ENCODE measurements around the gene WNK2. TPM values are rescaled to one million over a fixed set of nuclear protein-coding genes. Genes with fewer than 3 reads are reported as not detected.

WNK2 gene
- total RNA-seq, 1 experiment from 2014 or later, result not detected

DNA sequence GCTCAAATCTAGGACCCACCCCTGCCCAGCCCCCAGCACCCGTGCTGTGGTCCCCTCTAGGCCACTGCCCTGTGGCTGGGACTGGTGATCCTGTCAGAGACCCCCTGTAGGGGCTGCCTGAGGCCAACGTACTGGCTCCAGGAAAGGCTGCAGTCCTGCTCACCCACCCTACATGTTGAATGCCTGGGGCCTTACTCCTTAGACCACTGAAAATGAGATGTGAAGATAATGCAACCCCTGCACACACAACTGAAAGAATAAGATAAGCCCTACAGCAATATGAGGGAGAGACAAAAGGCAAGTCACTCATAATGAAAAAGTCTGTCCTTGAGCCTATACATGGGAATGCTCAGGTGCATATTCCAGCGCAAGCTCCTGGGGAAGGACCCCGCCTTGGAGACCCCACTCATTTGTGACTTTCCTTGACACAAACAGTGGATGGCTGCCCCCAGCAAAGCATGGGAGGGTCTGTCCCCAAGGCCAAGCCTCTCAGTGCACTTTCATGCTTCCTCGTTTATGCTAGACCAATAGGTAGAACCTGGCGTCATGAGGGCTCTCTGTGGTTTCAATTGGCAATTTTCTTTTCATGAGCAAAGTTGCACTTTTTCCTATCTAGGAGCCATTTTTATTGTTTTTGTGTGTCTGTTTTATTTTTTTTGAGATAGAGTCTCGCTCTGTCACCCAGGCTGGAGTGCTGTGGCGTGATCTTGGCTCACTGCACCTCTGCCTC lies 12.5 kb upstream of the WNK2 start:
- no peaks in the 10 kb centered on the region for H3K36me3 ChIP-seq
- H3K4me3 ChIP-seq, result no peak overlapping the region
- DNase-seq, result no peak
- H3K4me1 ChIP-seq, result no peaks in the 10 kb centered on the region
- H3K27ac ChIP-seq, result no peak overlapping the region
- H3K27me3 ChIP-seq, result peaks cover 3% of the 10 kb centered on the region; the same call in 1 of the 2 replicates
- no peaks in the 10 kb centered on the region for H3K9me3 ChIP-seq (replicated peaks)

DNA sequence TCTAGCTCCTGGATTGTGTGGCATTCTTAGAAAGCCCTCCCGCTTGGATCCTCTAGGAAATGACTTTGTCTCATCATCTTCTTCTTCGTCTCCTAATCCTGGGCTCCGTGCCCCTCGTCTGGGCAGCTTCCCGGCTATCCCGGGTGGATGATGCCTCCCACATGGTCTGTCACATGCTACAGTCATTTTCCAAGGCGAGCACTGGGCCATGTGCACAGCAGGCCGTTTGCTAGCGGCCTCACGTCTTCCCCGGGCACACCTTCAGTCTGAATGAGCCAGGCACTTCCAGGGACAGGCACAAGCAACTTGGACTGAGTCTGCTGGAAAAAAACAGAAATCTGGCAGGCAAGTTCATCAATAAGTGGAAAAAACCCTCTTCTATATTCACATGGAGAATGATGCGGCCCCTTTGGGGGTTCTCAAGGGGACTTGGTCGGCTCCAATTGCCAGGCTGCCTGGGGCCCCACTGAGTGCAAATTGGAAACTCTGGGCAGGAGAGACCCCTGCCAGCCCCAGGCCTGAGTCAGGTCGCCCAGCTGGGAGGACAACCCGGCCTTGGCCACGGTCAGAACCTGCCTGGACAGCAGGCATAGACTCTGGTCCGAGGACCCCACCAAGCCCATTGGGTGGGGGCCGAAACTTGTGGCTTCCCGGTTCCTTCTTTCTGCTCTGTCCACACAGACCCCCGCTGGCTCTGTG lies 11.1 kb upstream of the WNK2 start:
- no peaks in the 10 kb centered on the region for H3K36me3 ChIP-seq
- H3K27ac ChIP-seq, result no peak overlapping the region
- H3K9me3 ChIP-seq (replicated peaks), result no peaks in the 10 kb centered on the region
- DNase-seq, result no peak
- no peaks in the 10 kb centered on the region for H3K4me1 ChIP-seq
- peaks cover 3% of the 10 kb centered on the region; the same call in 1 of the 2 replicates for H3K27me3 ChIP-seq
- H3K4me3 ChIP-seq, result no peak overlapping the region

DNA sequence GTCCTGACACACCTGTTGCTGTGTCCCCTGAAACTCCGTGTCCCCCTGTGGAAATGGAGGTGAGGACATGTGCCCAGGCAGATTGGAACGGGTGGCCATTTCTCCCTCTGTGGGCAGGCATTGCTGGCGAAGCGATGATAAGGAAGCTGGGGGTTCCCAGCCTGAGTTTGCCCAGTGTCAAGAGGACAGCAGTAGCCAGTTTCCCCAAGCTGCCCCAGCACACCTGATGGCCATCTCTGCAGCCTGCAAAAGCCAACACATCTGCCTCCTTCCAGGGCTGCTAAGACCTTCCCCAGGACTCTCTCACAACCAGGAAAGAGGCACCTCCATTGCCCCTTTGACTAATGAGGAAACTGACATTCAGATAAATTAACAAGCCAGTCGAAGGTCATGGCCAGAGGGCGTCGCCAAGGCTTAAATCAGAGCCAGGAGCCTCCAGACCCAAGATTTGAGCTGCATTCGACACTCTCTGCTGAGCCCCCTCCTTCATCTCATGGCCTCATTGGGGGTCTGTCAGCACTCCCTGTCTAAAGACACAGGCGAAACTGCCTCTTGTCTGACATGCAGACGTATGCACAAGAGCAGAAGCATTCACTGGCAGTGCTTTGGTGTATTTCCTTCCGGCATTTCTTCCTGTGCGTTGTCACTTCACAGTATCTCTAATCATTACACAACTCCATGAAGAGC lies 10.4 kb upstream of the WNK2 start:
- Histone ChIP-seq H3K27me3 (peaks cover 7% of the 10 kb centered on the region; the same call in 1 of the 2 replicates), H3K4me1 (no peaks in the 10 kb centered on the region), H3K4me3 (no peak overlapping the region), H3K9me3 (replicated peaks) (no peaks in the 10 kb centered on the region), H3K27ac (no peak overlapping the region), H3K36me3 (no peaks in the 10 kb centered on the region)
- no peak for DNase-seq

DNA sequence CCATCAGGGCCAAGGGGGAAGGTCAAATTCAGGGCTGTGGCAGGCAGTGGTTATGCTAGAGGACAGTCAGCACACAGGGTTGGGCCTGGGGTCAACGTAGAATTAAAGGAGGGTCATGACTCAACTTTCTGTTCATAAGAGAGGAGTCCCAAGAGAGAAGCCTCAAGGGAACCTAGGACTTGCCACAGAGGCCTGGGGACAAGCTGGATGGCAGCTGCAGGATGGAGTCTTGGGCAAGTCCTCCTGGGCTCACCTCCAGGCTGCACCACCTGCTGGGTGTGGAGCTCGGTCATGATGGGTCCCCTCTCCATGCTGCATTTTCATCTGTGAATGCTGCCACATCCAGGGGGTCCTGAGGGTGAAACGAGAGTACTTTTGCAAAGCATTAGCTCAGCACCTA lies 9.0 kb upstream of the WNK2 start:
- Histone ChIP-seq H3K27me3 (peaks cover 14% of the 10 kb centered on the region), H3K36me3 (no peaks in the 10 kb centered on the region), H3K27ac (no peak overlapping the region), H3K9me3 (replicated peaks) (no peaks in the 10 kb centered on the region), H3K4me3 (no peak overlapping the region), H3K4me1 (no peaks in the 10 kb centered on the region)
- DNase-seq, result no peak

DNA sequence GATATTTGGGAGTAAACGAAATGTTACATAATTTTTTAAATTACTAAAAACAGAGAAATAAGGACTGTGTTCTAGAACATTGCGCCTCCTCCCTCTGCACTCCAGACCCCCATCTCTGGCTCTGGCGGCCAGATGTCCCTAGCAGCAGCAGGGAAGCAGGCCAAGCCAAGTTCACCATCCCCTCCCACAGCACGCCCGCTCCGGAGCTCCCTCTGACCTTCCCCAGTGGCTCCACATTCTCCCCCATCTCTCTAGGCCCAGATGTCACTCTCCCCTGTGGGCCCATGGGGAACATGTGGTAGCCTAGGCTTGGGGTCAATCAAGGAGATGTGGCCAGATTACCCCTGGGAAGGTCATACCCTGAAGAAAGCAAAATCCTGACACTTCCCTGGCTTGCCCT lies 6.3 kb upstream of the WNK2 start:
- Histone ChIP-seq H3K27me3 (peaks cover 22% of the 10 kb centered on the region), H3K36me3 (no peaks in the 10 kb centered on the region), H3K4me3 (no peak overlapping the region), H3K9me3 (replicated peaks) (no peaks in the 10 kb centered on the region), H3K27ac (no peak overlapping the region), H3K4me1 (no peaks in the 10 kb centered on the region)
- DNase-seq, result no peak

DNA sequence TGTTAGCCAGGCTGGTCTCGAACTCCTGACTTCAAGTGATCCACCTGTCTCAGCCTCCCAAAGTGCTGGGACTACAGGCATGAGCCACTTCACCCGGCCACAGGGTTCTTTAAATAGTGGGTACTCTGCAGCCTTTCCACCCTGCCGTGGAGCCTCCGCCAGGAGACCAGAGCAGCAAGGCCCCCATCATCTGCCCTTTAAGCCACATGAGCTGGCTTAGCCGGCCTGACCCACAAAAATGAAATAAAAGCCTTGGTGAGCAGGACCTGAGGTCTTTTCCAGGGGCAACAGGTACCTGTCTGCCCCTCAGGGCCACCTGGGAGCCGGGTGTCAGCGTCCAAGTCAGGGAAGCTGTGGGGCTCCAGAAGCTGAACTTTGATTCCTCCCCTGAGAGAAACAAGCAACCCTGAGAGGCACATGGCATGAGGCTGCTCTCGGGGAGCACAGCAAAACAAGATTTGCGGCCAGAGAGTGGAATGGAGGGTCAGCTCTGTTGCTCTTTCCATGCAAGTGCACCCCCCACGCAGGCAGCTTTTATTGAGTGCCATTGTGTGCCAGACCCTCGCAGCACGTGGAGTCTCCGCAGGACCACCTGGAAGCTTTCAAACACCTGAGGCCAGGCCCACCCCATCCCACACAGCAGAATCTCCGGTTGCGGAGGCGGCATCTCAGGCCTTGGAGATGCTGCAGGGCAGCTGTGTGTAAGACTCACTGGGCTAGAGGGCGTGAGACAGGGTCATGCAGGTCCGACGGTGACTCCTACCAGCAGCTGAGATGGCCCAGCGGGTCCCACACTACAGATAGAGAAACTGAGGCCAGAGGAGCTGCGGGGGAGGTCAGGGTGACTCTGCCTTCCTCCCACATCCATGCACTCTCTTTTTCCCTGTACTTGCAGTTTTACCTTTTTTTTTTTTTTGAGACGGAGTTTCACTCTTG lies 4.8 kb upstream of the WNK2 start:
- Histone ChIP-seq H3K36me3 (no peaks in the 10 kb centered on the region), H3K4me1 (no peaks in the 10 kb centered on the region), H3K27ac (no peak overlapping the region), H3K27me3 (peaks cover 22% of the 10 kb centered on the region), H3K4me3 (no peak overlapping the region), H3K9me3 (replicated peaks) (no peaks in the 10 kb centered on the region)
- DNase-seq, result no peak

DNA sequence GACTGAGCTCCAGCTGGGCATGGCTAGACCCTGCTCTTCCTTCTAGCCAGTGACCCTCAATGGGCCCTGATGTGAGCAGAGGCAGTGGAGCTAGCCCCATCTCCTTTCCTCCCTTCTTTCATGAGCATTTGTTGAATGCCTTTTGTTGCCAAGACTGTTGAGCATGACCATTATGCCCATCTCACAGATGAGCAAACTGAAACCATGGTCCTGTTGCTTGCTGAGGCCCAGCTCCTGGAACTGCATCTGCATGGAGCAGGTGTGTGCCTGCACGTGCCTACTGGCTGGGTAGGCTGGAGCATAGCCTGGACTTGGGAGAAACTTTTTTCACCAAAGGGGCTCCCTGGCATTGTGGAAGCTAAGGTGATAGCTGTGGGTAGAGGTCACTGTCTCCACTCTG lies 3.0 kb upstream of the WNK2 start:
- Histone ChIP-seq H3K9me3 (replicated peaks) (no peaks in the 10 kb centered on the region), H3K36me3 (no peaks in the 10 kb centered on the region), H3K27me3 (peaks cover 22% of the 10 kb centered on the region), H3K4me3 (no peak overlapping the region), H3K4me1 (no peaks in the 10 kb centered on the region), H3K27ac (no peak overlapping the region)
- DNase-seq, result no peak

DNA sequence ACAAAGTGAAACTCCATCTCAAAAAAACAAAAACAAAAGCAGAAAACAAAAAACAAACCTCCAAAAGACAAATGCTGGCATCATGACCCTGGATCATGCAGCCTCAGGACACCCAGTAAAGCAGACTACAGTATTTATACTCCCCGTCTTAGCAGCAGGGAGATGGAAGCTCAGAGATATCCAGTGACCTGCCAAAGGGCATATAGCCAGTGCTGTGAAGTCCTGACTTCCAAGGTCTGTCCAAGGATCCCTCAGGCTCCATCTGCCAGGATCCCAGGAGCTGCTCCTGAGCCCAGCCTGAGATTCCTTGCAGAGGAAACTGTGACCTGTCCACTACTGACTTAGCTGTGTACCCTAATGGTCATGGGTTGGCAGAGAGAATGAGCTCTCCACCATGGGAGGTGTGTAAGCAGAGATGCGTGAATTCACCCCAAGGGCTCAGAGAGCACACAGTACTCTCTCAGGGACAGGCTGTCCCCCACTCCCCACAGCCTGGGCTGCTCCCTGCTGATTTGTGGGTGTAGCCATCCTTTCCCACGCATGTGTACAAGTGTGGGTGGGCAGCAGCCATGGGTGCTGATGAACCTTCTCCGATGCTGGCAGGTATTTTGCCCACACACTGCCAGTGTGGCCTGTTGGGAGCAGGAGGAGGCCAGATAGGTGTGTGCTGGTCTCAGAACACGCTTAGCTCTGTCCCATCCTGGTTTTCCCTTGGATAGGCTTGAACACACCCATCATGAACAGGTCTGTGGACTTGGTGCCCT lies 2.1 kb upstream of the WNK2 start:
- H3K4me1 ChIP-seq, result no peaks in the 10 kb centered on the region
- H3K9me3 ChIP-seq (replicated peaks), result no peaks in the 10 kb centered on the region
- peaks cover 22% of the 10 kb centered on the region for H3K27me3 ChIP-seq
- H3K4me3 ChIP-seq, result no peak overlapping the region
- no peak for DNase-seq
- H3K36me3 ChIP-seq, result no peaks in the 10 kb centered on the region
- H3K27ac ChIP-seq, result no peak overlapping the region

DNA sequence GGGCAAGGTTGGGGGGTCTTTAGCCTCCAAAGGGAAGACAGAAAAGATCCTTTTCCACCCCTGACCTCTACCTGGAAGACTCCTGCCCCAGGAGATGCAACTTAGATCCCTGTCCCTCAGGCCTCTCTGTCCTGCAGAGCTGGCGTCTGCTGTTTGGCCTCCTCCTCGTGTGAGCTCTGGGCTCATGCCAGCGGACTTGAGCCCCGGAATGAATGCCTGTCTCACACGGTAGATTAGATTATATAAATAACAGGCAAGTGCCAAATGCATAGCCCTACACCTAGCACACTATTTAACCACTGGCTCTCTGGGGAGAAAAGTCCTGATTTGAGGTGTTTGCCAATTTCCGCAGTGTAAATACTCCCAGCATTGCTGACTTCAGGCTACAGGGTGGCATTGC lies 1.4 kb upstream of the WNK2 start:
- DNase-seq, result no peak
- Histone ChIP-seq H3K27ac (no peak overlapping the region), H3K4me1 (no peaks in the 10 kb centered on the region), H3K4me3 (no peak overlapping the region), H3K27me3 (peaks cover 29% of the 10 kb centered on the region), H3K36me3 (no peaks in the 10 kb centered on the region), H3K9me3 (replicated peaks) (no peaks in the 10 kb centered on the region)

DNA sequence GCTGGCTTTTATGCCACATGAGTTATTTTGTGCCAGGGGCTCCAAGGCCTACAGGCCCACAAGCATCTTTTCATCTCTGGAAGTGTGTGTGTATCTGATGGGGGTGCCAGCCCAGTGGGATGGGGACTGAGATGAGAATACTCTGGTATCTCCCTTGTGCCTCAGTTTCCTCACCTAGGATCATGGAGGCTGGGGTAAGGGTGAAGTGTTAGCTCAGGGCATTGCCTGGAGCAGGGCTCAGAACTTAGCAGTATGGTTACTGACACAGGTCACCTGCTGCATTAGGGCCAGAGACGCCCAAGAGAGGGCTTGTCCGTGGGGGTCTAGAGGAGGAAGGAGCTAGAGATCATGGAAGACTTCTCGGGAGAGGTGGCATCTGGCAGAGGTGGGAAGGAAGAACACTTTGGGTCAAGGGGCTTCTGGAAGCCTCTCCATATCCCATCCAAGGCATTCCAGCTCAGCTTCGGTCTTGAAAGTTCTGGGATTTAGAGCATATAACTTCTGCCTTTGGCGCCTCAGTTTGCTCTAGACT lies 742 bp upstream of the WNK2 start:
- no peak overlapping the region for H3K4me3 ChIP-seq

DNA sequence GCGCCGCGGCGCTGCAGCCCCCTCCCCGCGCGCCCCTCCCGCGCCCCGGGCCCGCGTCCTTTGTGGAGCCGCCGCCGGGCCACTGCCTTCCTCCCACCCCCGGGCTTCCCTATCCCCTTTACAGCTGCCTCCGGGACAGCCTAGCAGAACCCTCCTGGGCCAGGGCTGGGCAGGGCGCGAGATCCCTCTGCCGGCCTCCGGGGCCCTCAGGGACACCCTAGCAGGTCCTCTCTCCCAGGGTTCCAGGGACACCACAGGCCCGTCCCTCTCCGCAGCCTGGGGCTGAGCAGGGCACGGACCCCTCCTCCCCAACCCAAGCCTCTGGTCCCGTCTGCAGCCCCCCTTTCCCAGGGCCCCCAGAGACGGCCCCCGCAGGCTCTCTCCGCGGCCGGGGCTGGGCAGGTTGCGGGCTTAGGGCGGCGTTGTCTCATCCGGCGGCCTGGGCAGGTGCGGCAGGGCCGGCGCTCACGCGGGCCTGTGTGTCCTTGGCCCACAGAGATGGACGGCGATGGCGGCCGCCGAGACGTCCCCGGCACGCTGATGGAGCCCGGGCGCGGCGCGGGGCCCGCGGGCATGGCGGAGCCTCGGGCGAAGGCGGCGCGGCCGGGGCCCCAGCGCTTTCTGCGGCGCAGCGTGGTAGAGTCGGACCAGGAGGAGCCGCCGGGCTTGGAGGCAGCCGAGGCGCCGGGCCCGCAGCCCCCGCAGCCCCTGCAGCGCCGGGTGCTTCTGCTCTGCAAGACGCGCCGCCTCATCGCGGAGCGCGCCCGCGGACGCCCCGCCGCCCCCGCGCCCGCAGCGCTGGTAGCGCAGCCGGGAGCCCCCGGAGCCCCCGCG lies 710 bp downstream of the WNK2 start:
- H3K27me3 ChIP-seq, result peaks cover 35% of the 10 kb centered on the region
- no peaks in the 10 kb centered on the region for H3K9me3 ChIP-seq (replicated peaks)
- no peak for DNase-seq
- H3K27ac ChIP-seq, result no peak overlapping the region
- no peak overlapping the region for H3K4me3 ChIP-seq
- no peaks in the 10 kb centered on the region for H3K4me1 ChIP-seq
- no peaks in the 10 kb centered on the region for H3K36me3 ChIP-seq

More for the DNA sequence above, 742 bp upstream of the WNK2 start:
- no peak overlapping the region for H3K27ac ChIP-seq
- H3K27me3 ChIP-seq, result peaks cover 26% of the 10 kb centered on the region
- no peak for DNase-seq
- H3K36me3 ChIP-seq, result no peaks in the 10 kb centered on the region
- no peaks in the 10 kb centered on the region for H3K4me1 ChIP-seq
- no peaks in the 10 kb centered on the region for H3K9me3 ChIP-seq (replicated peaks)

DNA sequence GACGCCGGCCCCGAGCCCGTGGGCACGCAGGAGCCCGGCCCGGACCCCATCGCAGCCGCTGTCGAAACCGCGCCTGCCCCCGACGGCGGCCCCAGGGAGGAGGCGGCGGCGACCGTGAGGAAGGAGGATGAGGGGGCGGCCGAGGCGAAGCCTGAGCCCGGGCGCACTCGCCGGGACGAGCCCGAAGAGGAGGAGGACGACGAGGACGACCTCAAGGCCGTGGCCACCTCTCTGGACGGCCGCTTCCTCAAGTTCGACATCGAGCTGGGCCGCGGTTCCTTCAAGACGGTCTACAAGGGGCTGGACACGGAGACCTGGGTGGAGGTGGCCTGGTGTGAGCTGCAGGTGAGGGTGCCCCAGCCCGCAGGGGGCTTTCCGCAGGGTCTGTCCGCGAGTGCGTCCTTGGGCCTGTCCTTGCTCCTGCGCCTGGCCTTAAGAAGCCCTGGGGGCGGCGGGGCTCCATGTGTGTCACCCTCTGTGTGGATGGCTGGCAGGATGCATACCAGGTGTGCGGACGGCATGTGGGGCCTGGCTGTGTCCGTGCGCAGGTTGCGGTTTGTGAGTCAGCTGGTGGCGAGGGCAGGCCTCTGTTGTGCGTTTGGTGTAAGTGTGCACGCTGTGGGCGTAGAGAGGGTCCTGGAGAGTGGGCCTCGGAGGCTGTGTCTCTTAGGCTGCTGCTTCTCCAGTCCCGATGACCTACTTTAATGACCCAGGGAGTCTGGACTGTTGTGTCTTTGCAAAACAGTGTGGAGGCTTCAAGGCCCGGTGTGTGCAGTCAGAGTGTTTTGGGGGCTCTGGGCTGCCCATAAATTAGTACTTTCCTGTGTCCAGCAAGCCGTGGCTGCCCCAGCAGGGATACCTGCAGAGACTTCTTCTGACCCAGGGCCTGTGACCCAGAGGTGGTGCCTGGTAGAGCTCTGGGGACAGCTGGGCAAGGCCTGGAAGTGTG lies 1.6 kb downstream of the WNK2 start:
- no peaks in the 10 kb centered on the region for H3K4me1 ChIP-seq
- no peak overlapping the region for H3K27ac ChIP-seq
- H3K9me3 ChIP-seq (replicated peaks), result no peaks in the 10 kb centered on the region
- H3K27me3 ChIP-seq, result peaks cover 28% of the 10 kb centered on the region
- no peaks in the 10 kb centered on the region for H3K36me3 ChIP-seq
- no peak for DNase-seq
- no peak overlapping the region for H3K4me3 ChIP-seq

All from SJCRH30 (cell line).